ENCODE results near the gene PEAK3. TPM values are rescaled to one million over a fixed set of nuclear protein-coding genes. Genes with fewer than 3 reads are reported as not detected.
"Not testable (repeated sequence)": the region's sequence is repeated elsewhere in the genome, so short reads cannot be mapped to it uniquely, and the experiment has no call there.

Gene PEAK3
- total RNA-seq, 6 donors from 2014 or later, result 2.4 to 8.6 (median 4.6) TPM

- DNase-seq (no peak), ATAC-seq (ENCODE audit: low FRiP score in 2 of 2) (no peak)
- WGBS, 2 donors, result 74 to 76% methylated on average over 10 to 11 of the region's 11 CpGs
- TF ChIP-seq, protein P1, sequence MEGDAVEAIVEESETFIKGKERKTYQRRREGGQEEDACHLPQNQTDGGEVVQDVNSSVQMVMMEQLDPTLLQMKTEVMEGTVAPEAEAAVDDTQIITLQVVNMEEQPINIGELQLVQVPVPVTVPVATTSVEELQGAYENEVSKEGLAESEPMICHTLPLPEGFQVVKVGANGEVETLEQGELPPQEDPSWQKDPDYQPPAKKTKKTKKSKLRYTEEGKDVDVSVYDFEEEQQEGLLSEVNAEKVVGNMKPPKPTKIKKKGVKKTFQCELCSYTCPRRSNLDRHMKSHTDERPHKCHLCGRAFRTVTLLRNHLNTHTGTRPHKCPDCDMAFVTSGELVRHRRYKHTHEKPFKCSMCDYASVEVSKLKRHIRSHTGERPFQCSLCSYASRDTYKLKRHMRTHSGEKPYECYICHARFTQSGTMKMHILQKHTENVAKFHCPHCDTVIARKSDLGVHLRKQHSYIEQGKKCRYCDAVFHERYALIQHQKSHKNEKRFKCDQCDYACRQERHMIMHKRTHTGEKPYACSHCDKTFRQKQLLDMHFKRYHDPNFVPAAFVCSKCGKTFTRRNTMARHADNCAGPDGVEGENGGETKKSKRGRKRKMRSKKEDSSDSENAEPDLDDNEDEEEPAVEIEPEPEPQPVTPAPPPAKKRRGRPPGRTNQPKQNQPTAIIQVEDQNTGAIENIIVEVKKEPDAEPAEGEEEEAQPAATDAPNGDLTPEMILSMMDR (IDR thresholded peaks at IDR 0.05), result no peak
- no peak for TF ChIP-seq EP300 (IDR thresholded peaks at IDR 0.05)
- TF ChIP-seq POLR2A (IDR thresholded peaks at IDR 0.05), result no peak
- TF ChIP-seq POLR2AphosphoS5 (IDR thresholded peaks at IDR 0.05), result no peak
- H3K36me3 ChIP-seq, result no peaks in the 10 kb centered on the region
- H3K9me3 ChIP-seq, result no peaks in the 10 kb centered on the region
- H3K4me1 ChIP-seq, result peaks cover 9 to 23% (median 15%) of the 10 kb centered on the region in 4 donors
- H3K27ac ChIP-seq, result peak overlapping the region in 3 of 4 donors; percentile 72 to 91 (median 84)
- peak overlapping the region in 3 of 4 donors; percentile 39 to 54 (median 51) for H3K4me3 ChIP-seq
- H3K27me3 ChIP-seq, result no peaks in the 10 kb centered on the region
Observed at GRCh38 chr19:2282862-2283237, 875 bp upstream of the PEAK3 start.

DNA sequence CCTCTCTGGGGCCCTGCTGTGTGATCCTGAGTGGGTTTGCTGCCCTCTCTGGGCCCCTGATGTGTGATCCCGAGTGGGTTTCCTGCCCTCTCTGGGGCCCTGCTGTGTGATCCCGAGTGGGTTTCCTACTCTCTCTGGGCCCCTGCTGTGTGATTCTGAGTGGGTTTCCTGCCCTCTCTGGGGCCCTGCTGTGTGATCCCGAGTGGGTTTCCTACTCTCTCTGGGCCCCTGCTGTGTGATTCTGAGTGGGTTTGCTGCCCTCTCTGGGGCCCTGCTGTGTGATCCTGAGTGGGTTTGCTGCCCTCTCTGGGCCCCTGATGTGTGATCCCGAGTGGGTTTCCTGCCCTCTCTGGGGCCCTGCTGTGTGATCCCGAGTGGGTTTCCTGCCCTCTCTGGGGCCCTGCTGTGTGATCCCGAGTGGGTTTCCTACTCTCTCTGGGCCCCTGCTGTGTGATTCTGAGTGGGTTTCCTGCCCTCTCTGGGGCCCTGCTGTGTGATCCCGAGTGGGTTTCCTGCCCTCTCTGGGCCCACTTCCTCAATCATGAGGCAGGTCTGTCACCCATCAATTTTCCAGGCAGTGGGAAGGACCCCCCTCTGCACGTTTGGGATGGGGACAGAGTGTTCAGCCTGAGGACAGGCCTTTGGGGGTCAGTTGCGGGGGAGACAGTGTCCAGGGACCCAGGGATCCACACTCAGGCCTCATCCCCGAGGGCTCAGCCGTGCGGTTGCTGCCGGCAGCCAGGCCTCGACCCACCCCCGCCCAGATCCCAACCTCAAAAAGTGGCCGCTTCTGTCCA lies 512 bp downstream of the PEAK3 start:
- Histone ChIP-seq H3K4me3 (peak overlapping the region; percentile 11 to 54 (median 45)), H3K27ac (peak overlapping the region; percentile 72 to 91 (median 80)), H3K4me1 (peaks cover 9 to 23% (median 14%) of the 10 kb centered on the region in 4 donors)
- not testable (repeated sequence) for H3K9me3 ChIP-seq, DNase-seq, H3K27me3 ChIP-seq, H3K36me3 ChIP-seq
- WGBS, 2 donors, result 10 to 18% methylated on average over 2 to 12 of the region's 16 CpGs
- peak in 1 of 2 donors; percentile 31 for ATAC-seq (ENCODE audit: low FRiP score in 2 of 2)

- TF ChIP-seq, protein P1 (IDR thresholded peaks at IDR 0.05), result no peak
- no peak for TF ChIP-seq EP300 (IDR thresholded peaks at IDR 0.05)
- no peak for TF ChIP-seq POLR2AphosphoS5 (IDR thresholded peaks at IDR 0.05)
- TF ChIP-seq POLR2A (IDR thresholded peaks at IDR 0.05), result no peak
- DNase-seq (no peak), ATAC-seq (ENCODE audit: low FRiP score in 2 of 2) (no peak)
- peaks cover 0 to 13% (median 8%) of the 10 kb centered on the region in 4 donors for H3K36me3 ChIP-seq
- no peaks in the 10 kb centered on the region for H3K27me3 ChIP-seq
- H3K9me3 ChIP-seq, result no peaks in the 10 kb centered on the region
- H3K4me3 ChIP-seq, result peak overlapping the region in 1 of 4 donors; percentile 28
- H3K27ac ChIP-seq, result peak overlapping the region in 2 of 4 donors; percentile 1 to 52
- WGBS, 2 donors, result 83 to 88% methylated on average over 8 to 26 of the region's 26 CpGs
- H3K4me1 ChIP-seq, result peaks cover 12 to 30% (median 21%) of the 10 kb centered on the region in 4 donors
Observed at GRCh38 chr19:2280633-2281264, 1.2 kb downstream of the PEAK3 start.

GRCh38 chr19:2278459-2279158 lies 3.4 kb downstream of the PEAK3 start:
- ATAC-seq (ENCODE audit: low FRiP score in 2 of 2) (no peak), DNase-seq (peak in 1 of 2 donors; percentile 80)
- TF ChIP-seq, protein P1 (IDR thresholded peaks at IDR 0.05), result no peak
- TF ChIP-seq POLR2A (IDR thresholded peaks at IDR 0.05) (no peak), POLR2AphosphoS5 (IDR thresholded peaks at IDR 0.05) (no peak), EP300 (IDR thresholded peaks at IDR 0.05) (no peak)
- H3K4me1 ChIP-seq, result peaks cover 29 to 51% (median 38%) of the 10 kb centered on the region in 4 donors
- no peaks in the 10 kb centered on the region for H3K27me3 ChIP-seq
- WGBS, 2 donors, result 87 to 94% methylated on average over 17 to 33 of the region's 33 CpGs
- no peak overlapping the region for H3K27ac ChIP-seq
- peaks cover 0 to 15% (median 8%) of the 10 kb centered on the region in 4 donors for H3K36me3 ChIP-seq
- H3K4me3 ChIP-seq, result no peak overlapping the region
- no peaks in the 10 kb centered on the region for H3K9me3 ChIP-seq

GRCh38 chr19:2277138-2277537 lies 4.8 kb downstream of the PEAK3 start:
- no peak for TF ChIP-seq POLR2A (IDR thresholded peaks at IDR 0.05)
- no peak for TF ChIP-seq EP300 (IDR thresholded peaks at IDR 0.05)
- TF ChIP-seq POLR2AphosphoS5 (IDR thresholded peaks at IDR 0.05), result no peak
- TF ChIP-seq, protein P1 (IDR thresholded peaks at IDR 0.05), result no peak
- peaks cover 9 to 29% (median 19%) of the 10 kb centered on the region in 4 donors for H3K36me3 ChIP-seq
- peaks cover 41 to 55% (median 44%) of the 10 kb centered on the region in 4 donors for H3K4me1 ChIP-seq
- no peaks in the 10 kb centered on the region for H3K9me3 ChIP-seq
- H3K4me3 ChIP-seq, result no peak overlapping the region
- ATAC-seq (ENCODE audit: low FRiP score in 2 of 2) (no peak), DNase-seq (no peak)
- H3K27me3 ChIP-seq, result no peaks in the 10 kb centered on the region
- WGBS, 2 donors, result 75 to 76% methylated on average over 9 of the region's 9 CpGs
- H3K27ac ChIP-seq, result no peak overlapping the region

All from upper lobe of left lung (tissue), 6 donors.